Measurements from ENCODE around the gene TCF25.
"Not testable (repeated sequence)": the region's sequence is repeated elsewhere in the genome, so short reads cannot be mapped to it uniquely, and the experiment has no call there.

The TCF25 gene

GRCh38 chr16:89924297-89924924 is 51.0 kb downstream of the TCF25 start:
- TF ChIP-seq CTCF (IDR thresholded peaks at IDR 0.05): no peak
- Histone ChIP-seq H3K4me3 (peak overlapping the region; percentile 81), H3K27ac (no peak overlapping the region)
- no peak for DNase-seq (ENCODE audit: low spot score)

DNA sequence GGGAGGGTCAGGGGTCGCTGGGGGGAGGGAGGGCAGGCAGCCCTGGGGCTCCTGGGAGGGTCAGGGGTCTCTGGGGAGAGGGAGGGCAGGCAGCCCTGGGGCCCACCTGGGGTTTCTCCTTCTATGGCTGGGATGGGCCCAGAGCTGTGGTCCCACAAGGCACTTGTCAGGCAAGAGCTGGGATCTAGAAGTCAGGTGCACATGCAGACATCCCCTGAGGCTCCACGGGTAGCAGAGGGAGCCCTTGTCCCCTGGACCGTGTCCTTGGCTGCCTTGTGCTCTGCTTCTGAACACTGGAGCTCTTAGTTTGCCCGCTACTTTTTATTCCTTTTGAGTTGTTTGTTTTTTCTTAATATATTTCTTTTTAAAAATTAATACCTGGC is 51.5 kb downstream of the TCF25 start:
- Histone ChIP-seq H3K27ac (no peak overlapping the region), H3K4me3 (no peak overlapping the region)
- no peak for DNase-seq (ENCODE audit: low spot score)
- TF ChIP-seq CTCF (IDR thresholded peaks at IDR 0.05): no peak

GRCh38 chr16:89925596-89926079 is 52.2 kb downstream of the TCF25 start:
- no peak for DNase-seq (ENCODE audit: low spot score)
- TF ChIP-seq CTCF (IDR thresholded peaks at IDR 0.05): no peak
- peak overlapping the region; percentile 73 for H3K4me3 ChIP-seq
- H3K27ac ChIP-seq: no peak overlapping the region

- H3K4me3 ChIP-seq: no peak overlapping the region
- no peak overlapping the region for H3K27ac ChIP-seq
- DNase-seq (ENCODE audit: low spot score): no peak
- no peak for TF ChIP-seq CTCF (IDR thresholded peaks at IDR 0.05)
Observed at GRCh38 chr16:89931305-89931896, 58.0 kb downstream of the TCF25 start.

GRCh38 chr16:89931964-89932363 is 58.6 kb downstream of the TCF25 start:
- H3K27ac ChIP-seq: no peak overlapping the region
- no peak overlapping the region for H3K4me3 ChIP-seq
- no peak for TF ChIP-seq CTCF (IDR thresholded peaks at IDR 0.05)
- DNase-seq (ENCODE audit: low spot score): no peak

GRCh38 chr16:89934019-89934418 is 60.6 kb downstream of the TCF25 start:
- not testable (repeated sequence) for H3K27ac ChIP-seq; H3K4me3 ChIP-seq; DNase-seq (ENCODE audit: low spot score)

DNA sequence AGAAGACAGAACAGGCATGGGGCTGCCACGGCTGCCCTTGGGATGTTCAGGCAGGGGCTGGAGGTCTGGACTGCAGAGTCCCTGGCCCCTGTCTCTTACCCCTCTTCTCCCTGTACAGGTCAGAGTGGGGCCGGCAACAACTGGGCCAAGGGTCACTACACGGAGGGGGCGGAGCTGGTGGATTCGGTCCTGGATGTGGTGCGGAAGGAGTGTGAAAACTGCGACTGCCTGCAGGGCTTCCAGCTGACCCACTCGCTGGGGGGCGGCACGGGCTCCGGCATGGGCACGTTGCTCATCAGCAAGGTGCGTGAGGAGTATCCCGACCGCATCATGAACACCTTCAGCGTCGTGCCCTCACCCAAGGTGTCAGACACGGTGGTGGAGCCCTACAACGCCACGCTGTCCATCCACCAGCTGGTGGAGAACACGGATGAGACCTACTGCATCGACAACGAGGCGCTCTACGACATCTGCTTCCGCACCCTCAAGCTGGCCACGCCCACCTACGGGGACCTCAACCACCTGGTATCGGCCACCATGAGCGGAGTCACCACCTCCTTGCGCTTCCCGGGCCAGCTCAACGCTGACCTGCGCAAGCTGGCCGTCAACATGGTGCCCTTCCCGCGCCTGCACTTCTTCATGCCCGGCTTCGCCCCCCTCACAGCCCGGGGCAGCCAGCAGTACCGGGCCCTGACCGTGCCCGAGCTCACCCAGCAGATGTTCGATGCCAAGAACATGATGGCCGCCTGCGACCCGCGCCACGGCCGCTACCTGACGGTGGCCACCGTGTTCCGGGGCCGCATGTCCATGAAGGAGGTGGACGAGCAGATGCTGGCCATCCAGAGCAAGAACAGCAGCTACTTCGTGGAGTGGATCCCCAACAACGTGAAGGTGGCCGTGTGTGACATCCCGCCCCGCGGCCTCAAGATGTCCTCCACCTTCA is 61.5 kb downstream of the TCF25 start:
- no peak overlapping the region for H3K4me3 ChIP-seq
- no peak for DNase-seq (ENCODE audit: low spot score)
- no peak overlapping the region for H3K27ac ChIP-seq
- no peak for TF ChIP-seq CTCF (IDR thresholded peaks at IDR 0.05)

GRCh38 chr16:89935620-89936019 is 62.2 kb downstream of the TCF25 start:
- not testable (repeated sequence) for H3K4me3 ChIP-seq; H3K27ac ChIP-seq; DNase-seq (ENCODE audit: low spot score)

All from coronary artery (tissue), 2 donors.